Loucy (cell line): ENCODE results near the gene DSEL.

Experiments used
- EZH2phosphoT487 ChIP-seq: fragments of 200-600 bp; IDR thresholded peaks from 2 replicates; pipeline ENCODE4 v1.6.1; 2018; ENCODE audit warnings: antibody characterized with exemption, mild to moderate bottlenecking, moderate library complexity, borderline replicate concordance
- TF ChIP-seq, protein P1 (sequence below): fragments of 200-600 bp; sonication (generic); conservative IDR thresholded peaks from 2 replicates; pipeline ENCODE4 v1.5.1; 2014; ENCODE audit warnings: mild to moderate bottlenecking, antibody characterized with exemption, low read length

DNA sequence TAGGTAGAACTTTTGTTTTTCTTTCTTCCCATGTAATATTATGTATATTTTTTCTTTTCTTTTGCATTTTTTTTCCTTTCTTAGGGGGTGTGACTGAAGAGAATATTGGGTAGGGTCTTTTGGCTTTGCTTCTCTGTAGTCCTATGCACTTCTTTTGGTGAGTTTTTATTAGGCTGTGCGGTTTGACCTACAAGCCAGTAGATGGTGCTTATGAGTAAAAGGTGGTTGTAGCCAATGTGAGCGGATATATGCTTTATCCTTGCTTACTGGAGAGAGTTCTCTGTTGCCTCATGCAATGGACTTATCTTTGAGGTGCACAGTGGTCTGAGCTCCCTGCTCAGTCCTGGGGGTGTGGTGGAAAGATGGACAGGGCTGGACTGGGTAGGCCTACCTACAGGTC is 52.7 kb downstream of the DSEL start:
- TF ChIP-seq, protein P1, sequence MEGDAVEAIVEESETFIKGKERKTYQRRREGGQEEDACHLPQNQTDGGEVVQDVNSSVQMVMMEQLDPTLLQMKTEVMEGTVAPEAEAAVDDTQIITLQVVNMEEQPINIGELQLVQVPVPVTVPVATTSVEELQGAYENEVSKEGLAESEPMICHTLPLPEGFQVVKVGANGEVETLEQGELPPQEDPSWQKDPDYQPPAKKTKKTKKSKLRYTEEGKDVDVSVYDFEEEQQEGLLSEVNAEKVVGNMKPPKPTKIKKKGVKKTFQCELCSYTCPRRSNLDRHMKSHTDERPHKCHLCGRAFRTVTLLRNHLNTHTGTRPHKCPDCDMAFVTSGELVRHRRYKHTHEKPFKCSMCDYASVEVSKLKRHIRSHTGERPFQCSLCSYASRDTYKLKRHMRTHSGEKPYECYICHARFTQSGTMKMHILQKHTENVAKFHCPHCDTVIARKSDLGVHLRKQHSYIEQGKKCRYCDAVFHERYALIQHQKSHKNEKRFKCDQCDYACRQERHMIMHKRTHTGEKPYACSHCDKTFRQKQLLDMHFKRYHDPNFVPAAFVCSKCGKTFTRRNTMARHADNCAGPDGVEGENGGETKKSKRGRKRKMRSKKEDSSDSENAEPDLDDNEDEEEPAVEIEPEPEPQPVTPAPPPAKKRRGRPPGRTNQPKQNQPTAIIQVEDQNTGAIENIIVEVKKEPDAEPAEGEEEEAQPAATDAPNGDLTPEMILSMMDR = peak; percentile 63
- no peak for TF ChIP-seq EZH2phosphoT487
